Naive thymus-derived CD4-positive, alpha-beta T cell (primary cell): ENCODE results near the gene ANGPTL2. TPM values are rescaled to one million over a fixed set of nuclear protein-coding genes. Genes with fewer than 3 reads are reported as not detected.
A peak's percentile ranks its signal among the peaks of the same experiment; 100 is the strongest.

Source experiments
- ATAC-seq: fragments of 150-1000 bp; cut with Tn5 transposase; 2 replicates; pipeline ENCODE4 v1.10.0; 2021; ENCODE audit warnings: mild to moderate bottlenecking, moderate library complexity
- CTCF ChIA-PET: fragments of 350-600 bp; sonication (Branson Sonifier 250); formaldehyde crosslinking; loops from one replicate; lab custom pipeline; 2021; ENCODE audit warnings: antibody characterized with exemption; lab: Charles Lee
- POLR2A ChIA-PET: fragments of 350-600 bp; sonication (Branson Sonifier 250); formaldehyde crosslinking; loops from one replicate; lab custom pipeline; 2021; ENCODE audit warnings: antibody characterized with exemption, inconsistent platforms; lab: Charles Lee
- DNase-seq, 9 donors: peaks; one replicate each; pipeline versions ENCODE4 v3.0.0 to v3.0.0-alpha.2; 2020 to 2022; ENCODE audit warnings: mixed read lengths in 1 of 9
- H3K27ac ChIP-seq: one replicate; pipeline ENCODE4 v1.7.0; 2013; ENCODE audit warnings: mild to moderate bottlenecking, low read depth, low read length, moderate library complexity
- H3K27me3 ChIP-seq, 2 donors: one replicate each; pipeline ENCODE4 v1.7.0; 2013; ENCODE audit warnings: low read length in 2 of 2, mild to moderate bottlenecking in 2 of 2, moderate library complexity in 2 of 2; ENCODE audit not compliant: control insufficient read depth in 2 of 2, insufficient read depth in 2 of 2
- H3K36me3 ChIP-seq, 3 experiments: 1 replicate in 2 of 3; 2 replicates in 1 of 3; pipeline ENCODE4 v1.7.0; 2013; ENCODE audit warnings: low read length in 3 of 3, mild to moderate bottlenecking in 3 of 3, moderate library complexity in 1 of 3; ENCODE audit not compliant: insufficient read depth in 3 of 3, control insufficient read depth in 2 of 3
- H3K4me1 ChIP-seq, 2 donors: one replicate each; pipeline ENCODE4 v1.7.0; 2013; ENCODE audit warnings: low read length in 2 of 2, mild to moderate bottlenecking in 2 of 2, moderate library complexity in 1 of 2; ENCODE audit not compliant: control insufficient read depth in 2 of 2, insufficient read depth in 2 of 2
- H3K4me3 ChIP-seq: 2 replicates; pipeline ENCODE4 v1.7.0; 2013; ENCODE audit warnings: mild to moderate bottlenecking, low read length
- H3K9me3 ChIP-seq, 3 experiments: 1 replicate in 2 of 3; 2 replicates in 1 of 3; pipeline ENCODE4 v1.7.0; 2013; ENCODE audit warnings: low read length in 3 of 3; ENCODE audit not compliant: control insufficient read depth in 2 of 3
- H3K27ac Mint-ChIP-seq, 9 donors: one replicate each; pipeline ENCODE4 v1.8.0; 2020 to 2022; ENCODE audit warnings: mixed read lengths in 9 of 9, mild to moderate bottlenecking in 8 of 9, moderate library complexity in 5 of 9, inconsistent platforms in 2 of 9
- H3K27me3 Mint-ChIP-seq, 5 donors: one replicate each; pipeline ENCODE4 v1.8.0; 2021 to 2022; ENCODE audit warnings: mixed read lengths in 5 of 5, mild to moderate bottlenecking in 1 of 5
- H3K36me3 Mint-ChIP-seq, 5 donors: one replicate each; pipeline ENCODE4 v1.8.0; 2020 to 2022; ENCODE audit warnings: mixed read lengths in 5 of 5, mild to moderate bottlenecking in 3 of 5, inconsistent platforms in 1 of 5
- H3K4me1 Mint-ChIP-seq, 7 donors: one replicate each; pipeline ENCODE4 v1.8.0; 2020 to 2022; ENCODE audit warnings: mixed read lengths in 7 of 7, mild to moderate bottlenecking in 3 of 7, inconsistent platforms in 1 of 7
- H3K4me3 Mint-ChIP-seq, 10 donors: one replicate each; pipeline ENCODE4 v1.8.0; 2020 to 2022; ENCODE audit warnings: mild to moderate bottlenecking in 10 of 10, mixed read lengths in 10 of 10, moderate library complexity in 6 of 10, inconsistent platforms in 2 of 10
- H3K9me3 Mint-ChIP-seq, 11 donors: one replicate each; pipeline ENCODE4 v1.8.0; 2020 to 2022; ENCODE audit warnings: mixed read lengths in 11 of 11, mild to moderate bottlenecking in 4 of 11, inconsistent platforms in 1 of 11, moderate library complexity in 1 of 11
- intact Hi-C, 2 donors: fragments of 100-400 bp; cut with micrococcal nuclease; formaldehyde crosslinking; loops; one replicate each; pipeline ENCODE4 v1.15.1; 2023
- polyA plus RNA-seq, 2 donors: library from polyadenylated mRNA; unstranded; fragments of 300-500 nt; fragmentation: Illumina TruSeq; gene quantifications; one replicate each; pipeline ENCODE4 v1.2.3, GENCODE V29; 2021
- total RNA-seq, 6 experiments: library from RNA in 5 of 6; stranded (reverse) in 5 of 6; gene quantifications; 1 replicate in 5 of 6; 2 replicates in 1 of 6; pipeline ENCODE4 v1.2.3 and lab custom pipeline; 2021 to 2026

ANGPTL2 gene
- total and polyA plus RNA-seq, 7 experiments from 2014 or later = not detected

GRCh38 chr9:127118597-127119319, 3.7 kb downstream of the ANGPTL2 start:
- Histone ChIP-seq H3K27ac (no peak overlapping the region), H3K4me1 (peaks cover 0 to 10% of the 10 kb centered on the region in 2 donors), H3K9me3 (no peaks in the 10 kb centered on the region), H3K27me3 (no peaks in the 10 kb centered on the region), H3K4me3 (no peak overlapping the region), H3K36me3 (no peaks in the 10 kb centered on the region)
- ATAC-seq = no peak
- no peak overlapping the region for H3K27ac Mint-ChIP-seq
- H3K4me3 Mint-ChIP-seq = no peak overlapping the region
- intact Hi-C loops = no loop called here
- peaks cover 0 to 4% (median 0%) of the 10 kb centered on the region in 5 donors for H3K36me3 Mint-ChIP-seq
- peaks cover 25 to 43% (median 36%) of the 10 kb centered on the region in 5 donors for H3K27me3 Mint-ChIP-seq
- ChIA-PET POLR2A (no interaction called here), CTCF (no interaction called here)
- no peaks in the 10 kb centered on the region for H3K9me3 Mint-ChIP-seq
- peaks cover 10 to 27% (median 13%) of the 10 kb centered on the region in 7 donors for H3K4me1 Mint-ChIP-seq
- DNase-seq = no peak

- no peak overlapping the region for H3K4me3 Mint-ChIP-seq
- POLR2A ChIA-PET = no interaction called here
- ATAC-seq (no peak), DNase-seq (no peak)
- Histone ChIP-seq H3K4me1 (peaks cover 0 to 10% of the 10 kb centered on the region in 2 donors), H3K27ac (no peak overlapping the region), H3K4me3 (no peak overlapping the region), H3K9me3 (no peaks in the 10 kb centered on the region), H3K27me3 (no peaks in the 10 kb centered on the region), H3K36me3 (no peaks in the 10 kb centered on the region)
- CTCF ChIA-PET = interaction anchor here (0.5 kb wide), 1 partner anchor 543 kb away, joined by 3 read pairs; no protein-coding TSS in a partner anchor
- H3K27me3 Mint-ChIP-seq = peaks cover 21 to 35% (median 28%) of the 10 kb centered on the region in 5 donors
- intact Hi-C loops = no loop called here
- H3K27ac Mint-ChIP-seq = no peak overlapping the region
- no peaks in the 10 kb centered on the region for H3K9me3 Mint-ChIP-seq
- H3K36me3 Mint-ChIP-seq = peaks cover 0 to 4% (median 0%) of the 10 kb centered on the region in 5 donors
- peaks cover 10 to 22% (median 13%) of the 10 kb centered on the region in 7 donors for H3K4me1 Mint-ChIP-seq
These were observed 4.6 kb downstream of the ANGPTL2 start for GRCh38 chr9:127117801-127118200.

GRCh38 chr9:127116957-127117356, 5.5 kb downstream of the ANGPTL2 start:
- intact Hi-C loops = no loop called here
- H3K27me3 ChIP-seq = no peaks in the 10 kb centered on the region
- H3K36me3 ChIP-seq = no peaks in the 10 kb centered on the region
- H3K9me3 ChIP-seq = no peaks in the 10 kb centered on the region
- ChIA-PET POLR2A (no interaction called here), CTCF (no interaction called here)
- peaks cover 10 to 24% (median 13%) of the 10 kb centered on the region in 7 donors for H3K4me1 Mint-ChIP-seq
- no peaks in the 10 kb centered on the region for H3K9me3 Mint-ChIP-seq
- peaks cover 0 to 10% of the 10 kb centered on the region in 2 donors for H3K4me1 ChIP-seq
- H3K4me3 ChIP-seq = no peak overlapping the region
- peaks cover 17 to 32% (median 20%) of the 10 kb centered on the region in 5 donors for H3K27me3 Mint-ChIP-seq
- H3K36me3 Mint-ChIP-seq = peaks cover 0 to 4% (median 0%) of the 10 kb centered on the region in 5 donors
- peak overlapping the region in 1 of 9 donors; percentile 12 for H3K27ac Mint-ChIP-seq
- H3K27ac ChIP-seq = no peak overlapping the region
- peak overlapping the region in 1 of 10 donors; percentile 8 for H3K4me3 Mint-ChIP-seq
- ATAC-seq (no peak), DNase-seq (no peak)

GRCh38 chr9:127116088-127116726, 6.2 kb downstream of the ANGPTL2 start:
- no peak for ATAC-seq
- POLR2A ChIA-PET = no interaction called here
- intact Hi-C loops = no loop called here
- DNase-seq = no peak
- peaks cover 11 to 24% (median 15%) of the 10 kb centered on the region in 5 donors for H3K27me3 Mint-ChIP-seq
- Histone ChIP-seq H3K27me3 (no peaks in the 10 kb centered on the region), H3K36me3 (no peaks in the 10 kb centered on the region), H3K4me3 (no peak overlapping the region), H3K9me3 (no peaks in the 10 kb centered on the region), H3K4me1 (peaks cover 0 to 10% of the 10 kb centered on the region in 2 donors), H3K27ac (no peak overlapping the region)
- CTCF ChIA-PET = no interaction called here
- H3K4me1 Mint-ChIP-seq = peaks cover 10 to 24% (median 13%) of the 10 kb centered on the region in 7 donors
- H3K9me3 Mint-ChIP-seq = no peaks in the 10 kb centered on the region
- H3K27ac Mint-ChIP-seq = peak overlapping the region in 2 of 9 donors; percentile 72 to 75
- H3K36me3 Mint-ChIP-seq = peaks cover 0 to 4% (median 0%) of the 10 kb centered on the region in 5 donors
- H3K4me3 Mint-ChIP-seq = peak overlapping the region in 2 of 10 donors; percentile 6 to 72

GRCh38 chr9:127114606-127115005, 7.8 kb downstream of the ANGPTL2 start:
- DNase-seq = no peak
- intact Hi-C loops = no loop called here
- ATAC-seq = no peak
- Histone ChIP-seq H3K27ac (no peak overlapping the region), H3K4me1 (peaks cover 0 to 10% of the 10 kb centered on the region in 2 donors), H3K9me3 (no peaks in the 10 kb centered on the region), H3K27me3 (no peaks in the 10 kb centered on the region), H3K36me3 (no peaks in the 10 kb centered on the region), H3K4me3 (no peak overlapping the region)
- Mint-ChIP-seq H3K27me3 (peaks cover 0 to 21% (median 8%) of the 10 kb centered on the region in 5 donors), H3K4me1 (peaks cover 10 to 24% (median 13%) of the 10 kb centered on the region in 7 donors), H3K4me3 (no peak overlapping the region), H3K36me3 (peaks cover 0 to 5% (median 0%) of the 10 kb centered on the region in 5 donors), H3K27ac (no peak overlapping the region), H3K9me3 (no peaks in the 10 kb centered on the region)
- ChIA-PET POLR2A (interaction anchor here (0.8 kb wide), 1 partner anchor 14 kb away, joined by 3 read pairs; no protein-coding TSS in a partner anchor), CTCF (no interaction called here)

- Histone ChIP-seq H3K36me3 (no peaks in the 10 kb centered on the region), H3K27me3 (no peaks in the 10 kb centered on the region), H3K4me3 (no peak overlapping the region), H3K27ac (no peak overlapping the region), H3K4me1 (peaks cover 0 to 10% of the 10 kb centered on the region in 2 donors), H3K9me3 (no peaks in the 10 kb centered on the region)
- ATAC-seq (no peak), DNase-seq (no peak)
- Mint-ChIP-seq H3K27me3 (peaks cover 0 to 20% (median 0%) of the 10 kb centered on the region in 5 donors), H3K27ac (no peak overlapping the region), H3K36me3 (peaks cover 0 to 7% (median 0%) of the 10 kb centered on the region in 5 donors), H3K9me3 (no peaks in the 10 kb centered on the region), H3K4me1 (peaks cover 10 to 21% (median 13%) of the 10 kb centered on the region in 7 donors), H3K4me3 (no peak overlapping the region)
- ChIA-PET POLR2A (no interaction called here), CTCF (no interaction called here)
- intact Hi-C loops = no loop called here
These were observed 9.1 kb downstream of the ANGPTL2 start for GRCh38 chr9:127113191-127113972.
